LoVo (cell line): ENCODE measurements around the gene TNS4.

Experiments
- DNase-seq: peaks from one replicate; pipeline ENCODE4 v3.0.0-alpha.2; 2016; ENCODE audit warnings: low spot score

TNS4 gene

GRCh38 chr17:40471846-40472732 lies 29.3 kb downstream of the TNS4 start:
- DNase-seq = no peak

DNA sequence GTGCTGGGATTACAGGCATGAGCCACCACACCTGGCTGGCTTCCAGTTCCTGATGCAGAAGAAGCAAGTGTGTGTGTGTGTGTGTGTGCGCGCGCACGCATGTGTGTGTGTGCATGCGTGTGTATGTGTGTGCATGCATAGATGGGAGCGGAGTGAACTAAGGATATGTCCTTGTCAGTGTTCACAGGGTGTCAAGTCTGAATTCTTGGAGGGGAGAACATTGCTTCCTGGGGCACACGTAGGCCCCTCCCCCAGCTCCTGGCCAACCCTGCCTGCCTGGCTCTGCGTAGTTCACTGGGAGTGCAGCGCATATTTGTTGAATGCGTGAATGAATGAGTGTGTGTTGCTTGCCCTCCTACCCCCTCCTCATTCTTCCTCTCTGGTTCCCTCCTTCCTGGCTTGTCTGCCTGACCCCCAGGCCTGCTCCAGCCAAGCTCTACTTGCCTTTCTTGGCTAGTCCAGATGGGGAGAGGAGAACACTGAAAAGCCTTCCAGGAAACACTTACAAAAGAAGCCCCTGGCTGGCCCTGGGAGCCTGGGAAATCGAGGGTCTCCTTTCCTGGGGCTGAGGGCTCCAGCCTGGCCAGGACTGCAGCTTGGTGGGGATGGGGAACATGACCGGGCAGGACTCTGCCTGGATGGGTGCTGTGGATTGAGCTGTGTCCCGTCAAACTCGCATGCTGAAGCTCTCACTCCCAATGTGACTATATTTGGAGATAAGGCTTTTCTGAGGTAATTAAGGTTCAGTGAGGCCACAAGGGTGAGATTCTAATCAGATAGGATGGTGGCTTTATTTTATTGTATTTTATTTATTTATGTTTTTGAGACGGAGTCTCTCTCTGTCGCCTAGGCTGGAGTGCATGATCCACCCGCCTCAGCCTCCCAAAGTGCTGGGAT lies 30.2 kb downstream of the TNS4 start:
- DNase-seq = no peak

GRCh38 chr17:40469805-40470675 lies 31.4 kb downstream of the TNS4 start:
- no peak for DNase-seq

- DNase-seq = no peak
Measured at GRCh38 chr17:40468560-40468959, 32.9 kb downstream of the TNS4 start.

DNA sequence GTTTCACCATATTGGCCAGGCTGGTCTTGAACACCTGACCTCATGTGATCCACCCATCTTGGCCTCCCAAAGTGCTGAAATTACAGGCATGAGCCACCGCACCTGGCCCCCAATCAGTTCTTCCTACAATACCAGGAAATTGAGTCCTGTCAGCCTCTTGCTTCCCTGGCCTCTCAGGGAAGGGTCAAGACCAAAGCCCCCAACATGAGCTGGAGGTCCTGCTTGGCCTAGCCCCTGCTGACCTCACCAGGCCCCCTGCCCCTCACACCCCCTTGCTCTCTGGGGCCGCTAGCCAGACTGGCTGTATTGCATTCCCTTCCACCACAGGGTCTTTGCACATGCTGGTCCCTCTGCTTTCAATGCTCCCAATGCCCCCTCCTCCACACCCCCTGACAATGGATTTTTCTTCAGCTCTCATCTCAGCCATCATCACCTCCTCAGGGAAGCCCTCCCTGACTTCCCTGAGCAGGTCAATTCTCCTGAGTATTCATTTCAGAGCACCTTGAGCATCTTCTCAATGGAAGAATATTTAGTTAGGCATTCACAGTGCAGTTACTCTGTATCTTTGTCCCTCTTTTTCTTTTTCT lies 34.0 kb downstream of the TNS4 start:
- DNase-seq = no peak

GRCh38 chr17:40466298-40466971 lies 35.0 kb downstream of the TNS4 start:
- DNase-seq = no peak

DNA sequence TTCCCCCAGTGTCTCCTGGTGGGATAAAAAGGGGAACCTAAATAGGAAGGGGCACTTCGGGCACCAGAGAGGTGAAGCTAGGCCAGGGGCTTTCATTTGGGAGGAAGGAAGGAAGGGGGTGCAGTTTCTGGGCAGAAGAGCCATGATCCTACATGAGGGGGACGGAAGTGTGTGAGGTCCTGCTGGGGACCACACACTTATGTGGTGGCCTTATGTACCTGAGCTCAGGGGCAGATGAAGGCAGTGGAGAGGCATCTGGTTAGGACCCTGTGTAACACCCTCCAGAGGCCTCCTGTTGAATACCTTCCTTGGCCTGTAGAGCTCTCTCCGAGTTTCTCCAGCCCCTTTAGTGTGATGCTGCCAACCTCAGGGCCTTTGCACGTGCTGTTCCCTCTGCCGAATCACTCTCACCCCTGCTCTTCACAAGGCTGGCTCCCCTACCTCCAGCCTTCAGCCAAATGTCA lies 37.0 kb downstream of the TNS4 start:
- no peak for DNase-seq

GRCh38 chr17:40463122-40463550 lies 38.3 kb downstream of the TNS4 start:
- no peak for DNase-seq

DNA sequence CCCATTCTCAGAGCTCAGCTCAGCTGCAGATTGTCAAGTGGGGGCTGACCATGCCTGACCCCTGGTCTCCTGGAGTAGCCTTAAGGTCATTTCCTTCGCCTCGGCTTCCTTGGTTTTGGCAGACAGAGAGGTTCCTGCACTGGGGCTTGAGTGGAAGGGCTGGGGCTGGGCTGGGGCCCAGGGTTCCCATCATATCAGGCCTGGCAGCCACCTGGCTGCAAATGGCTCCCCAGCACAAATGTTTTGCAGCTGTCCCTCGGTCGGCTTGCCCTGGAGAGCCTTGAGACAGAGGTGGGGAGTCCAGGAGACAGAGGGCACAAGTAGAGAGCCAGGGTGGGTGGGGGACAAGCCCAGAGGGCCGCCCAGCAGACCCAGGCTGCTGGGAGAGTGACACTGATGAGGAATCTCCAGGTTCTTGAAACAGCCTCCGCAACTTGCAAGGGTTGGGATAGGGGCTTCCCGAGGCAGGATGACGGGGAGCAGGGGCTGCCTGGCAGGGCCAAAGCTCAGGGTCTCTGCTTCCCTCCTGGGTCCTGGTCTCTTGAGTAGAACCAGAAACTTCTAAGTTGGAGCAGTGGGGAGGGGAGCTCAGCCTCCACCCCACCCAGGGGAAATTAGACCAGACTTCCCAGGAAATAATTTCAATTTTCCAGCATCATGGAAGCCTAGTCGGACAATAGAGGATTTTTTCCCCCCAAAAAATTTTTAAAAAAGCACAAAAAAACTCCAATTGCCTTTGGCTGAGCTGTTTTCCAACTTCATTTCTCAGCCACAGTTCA lies 38.9 kb downstream of the TNS4 start:
- no peak for DNase-seq

- no peak for DNase-seq
Measured at GRCh38 chr17:40461732-40462342, 39.6 kb downstream of the TNS4 start.

- no peak for DNase-seq
Measured at GRCh38 chr17:40460968-40461731, 40.3 kb downstream of the TNS4 start.

- DNase-seq = no peak
Measured at GRCh38 chr17:40460604-40460967, 40.8 kb downstream of the TNS4 start.

- DNase-seq = no peak
Measured at GRCh38 chr17:40459636-40460603, 41.5 kb downstream of the TNS4 start.

GRCh38 chr17:40458851-40459482 lies 42.5 kb downstream of the TNS4 start:
- no peak for DNase-seq

GRCh38 chr17:40457964-40458791 lies 43.2 kb downstream of the TNS4 start:
- no peak for DNase-seq

DNA sequence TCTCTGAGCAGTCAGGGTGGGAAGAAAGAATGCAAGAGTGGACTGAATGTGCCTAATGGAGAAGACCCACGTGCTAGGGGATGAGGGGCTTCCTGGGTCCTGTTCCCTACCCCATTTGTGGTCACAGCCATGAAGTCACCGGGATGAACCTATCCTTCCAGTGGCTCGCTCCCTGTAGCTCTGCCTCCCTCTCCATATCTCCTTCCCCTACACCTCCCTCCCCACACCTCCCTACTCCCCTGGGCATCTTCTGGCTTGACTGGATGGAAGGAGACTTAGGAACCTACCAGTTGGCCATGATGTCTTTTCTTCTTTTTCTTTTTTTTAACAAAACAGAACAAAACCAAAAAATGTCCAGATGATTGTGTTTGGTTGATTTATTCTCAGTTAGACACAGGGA lies 44.1 kb downstream of the TNS4 start:
- no peak for DNase-seq
